ENCODE data around the gene DOCK10. TPM values are rescaled to one million over a fixed set of nuclear protein-coding genes. Genes with fewer than 3 reads are reported as not detected.

The DOCK10 gene
- total and polyA plus RNA-seq, 2 donors = 16.2 to 66.9 TPM

GRCh38 chr2:225074366-225074765, 32.1 kb upstream of the DOCK10 start:
- Histone ChIP-seq H3K27ac (ENCODE audit: low read depth in 1 of 2, low read length in 1 of 2) (no peak overlapping the region), H3K9me3 (ENCODE audit: control insufficient read depth in 2 of 2, insufficient read depth in 1 of 2, low read length in 1 of 2) (no peaks in the 10 kb centered on the region), H3K4me3 (ENCODE audit: low read length in 2 of 2) (no peak overlapping the region), H3K27me3 (ENCODE audit: control insufficient read depth in 2 of 2, insufficient read depth in 1 of 2, low read length in 1 of 2) (no peaks in the 10 kb centered on the region), H3K4me1 (ENCODE audit: control insufficient read depth in 2 of 2, insufficient read depth in 2 of 2, low read length in 2 of 2) (peaks cover 0 to 2% of the 10 kb centered on the region in 2 donors), H3K36me3 (ENCODE audit: control insufficient read depth in 2 of 2, insufficient read depth in 2 of 2, low read length in 1 of 2) (no peaks in the 10 kb centered on the region)
- DNase-seq (ENCODE audit: low read depth in 6 of 9, low spot score in 9 of 9) = no peak
- 96% methylated on average over 5 of the region's 5 CpGs for WGBS

GRCh38 chr2:225073198-225073597, 30.9 kb upstream of the DOCK10 start:
- DNase-seq (ENCODE audit: low read depth in 6 of 9, low spot score in 9 of 9) = no peak
- peaks cover 0 to 2% of the 10 kb centered on the region in 2 donors for H3K4me1 ChIP-seq (ENCODE audit: control insufficient read depth in 2 of 2, insufficient read depth in 2 of 2, low read length in 2 of 2)
- H3K9me3 ChIP-seq (ENCODE audit: control insufficient read depth in 2 of 2, insufficient read depth in 1 of 2, low read length in 1 of 2) = no peaks in the 10 kb centered on the region
- no peaks in the 10 kb centered on the region for H3K36me3 ChIP-seq (ENCODE audit: control insufficient read depth in 2 of 2, insufficient read depth in 2 of 2, low read length in 1 of 2)
- no peak overlapping the region for H3K27ac ChIP-seq (ENCODE audit: low read depth in 1 of 2, low read length in 1 of 2)
- 94% methylated on average over 5 of the region's 5 CpGs for WGBS
- no peak overlapping the region for H3K4me3 ChIP-seq (ENCODE audit: low read length in 2 of 2)
- no peaks in the 10 kb centered on the region for H3K27me3 ChIP-seq (ENCODE audit: control insufficient read depth in 2 of 2, insufficient read depth in 1 of 2, low read length in 1 of 2)

GRCh38 chr2:225072444-225072843, 30.2 kb upstream of the DOCK10 start:
- Histone ChIP-seq H3K36me3 (ENCODE audit: control insufficient read depth in 2 of 2, insufficient read depth in 2 of 2, low read length in 1 of 2) (no peaks in the 10 kb centered on the region), H3K27ac (ENCODE audit: low read depth in 1 of 2, low read length in 1 of 2) (no peak overlapping the region), H3K4me3 (ENCODE audit: low read length in 2 of 2) (no peak overlapping the region), H3K4me1 (ENCODE audit: control insufficient read depth in 2 of 2, insufficient read depth in 2 of 2, low read length in 2 of 2) (peaks cover 0 to 2% of the 10 kb centered on the region in 2 donors), H3K9me3 (ENCODE audit: control insufficient read depth in 2 of 2, insufficient read depth in 1 of 2, low read length in 1 of 2) (no peaks in the 10 kb centered on the region), H3K27me3 (ENCODE audit: control insufficient read depth in 2 of 2, insufficient read depth in 1 of 2, low read length in 1 of 2) (no peaks in the 10 kb centered on the region)
- WGBS = 95% methylated on average over 2 of the region's 2 CpGs
- no peak for DNase-seq (ENCODE audit: low read depth in 6 of 9, low spot score in 9 of 9)

- Histone ChIP-seq H3K27me3 (ENCODE audit: control insufficient read depth in 2 of 2, insufficient read depth in 1 of 2, low read length in 1 of 2) (no peaks in the 10 kb centered on the region), H3K27ac (ENCODE audit: low read depth in 1 of 2, low read length in 1 of 2) (no peak overlapping the region), H3K9me3 (ENCODE audit: control insufficient read depth in 2 of 2, insufficient read depth in 1 of 2, low read length in 1 of 2) (no peaks in the 10 kb centered on the region), H3K4me3 (ENCODE audit: low read length in 2 of 2) (no peak overlapping the region), H3K36me3 (ENCODE audit: control insufficient read depth in 2 of 2, insufficient read depth in 2 of 2, low read length in 1 of 2) (no peaks in the 10 kb centered on the region), H3K4me1 (ENCODE audit: control insufficient read depth in 2 of 2, insufficient read depth in 2 of 2, low read length in 2 of 2) (peaks cover 0 to 2% of the 10 kb centered on the region in 2 donors)
- no peak for DNase-seq (ENCODE audit: low read depth in 6 of 9, low spot score in 9 of 9)
- WGBS = 96% methylated on average over 2 of the region's 2 CpGs
Observed at GRCh38 chr2:225070811-225071210, 28.5 kb upstream of the DOCK10 start.

- WGBS = 78% methylated on average over 1 of the region's 1 CpG
- H3K9me3 ChIP-seq (ENCODE audit: control insufficient read depth in 2 of 2, insufficient read depth in 1 of 2, low read length in 1 of 2) = no peaks in the 10 kb centered on the region
- no peak overlapping the region for H3K27ac ChIP-seq (ENCODE audit: low read depth in 1 of 2, low read length in 1 of 2)
- H3K4me3 ChIP-seq (ENCODE audit: low read length in 2 of 2) = no peak overlapping the region
- DNase-seq (ENCODE audit: low read depth in 6 of 9, low spot score in 9 of 9) = no peak
- peaks cover 0 to 2% of the 10 kb centered on the region in 2 donors for H3K4me1 ChIP-seq (ENCODE audit: control insufficient read depth in 2 of 2, insufficient read depth in 2 of 2, low read length in 2 of 2)
- no peaks in the 10 kb centered on the region for H3K36me3 ChIP-seq (ENCODE audit: control insufficient read depth in 2 of 2, insufficient read depth in 2 of 2, low read length in 1 of 2)
- H3K27me3 ChIP-seq (ENCODE audit: control insufficient read depth in 2 of 2, insufficient read depth in 1 of 2, low read length in 1 of 2) = no peaks in the 10 kb centered on the region
Observed at GRCh38 chr2:225069966-225070365, 27.7 kb upstream of the DOCK10 start.

GRCh38 chr2:225069477-225069876, 27.2 kb upstream of the DOCK10 start:
- Histone ChIP-seq H3K36me3 (ENCODE audit: control insufficient read depth in 2 of 2, insufficient read depth in 2 of 2, low read length in 1 of 2) (no peaks in the 10 kb centered on the region), H3K4me3 (ENCODE audit: low read length in 2 of 2) (no peak overlapping the region), H3K9me3 (ENCODE audit: control insufficient read depth in 2 of 2, insufficient read depth in 1 of 2, low read length in 1 of 2) (no peaks in the 10 kb centered on the region), H3K4me1 (ENCODE audit: control insufficient read depth in 2 of 2, insufficient read depth in 2 of 2, low read length in 2 of 2) (peaks cover 0 to 2% of the 10 kb centered on the region in 2 donors), H3K27me3 (ENCODE audit: control insufficient read depth in 2 of 2, insufficient read depth in 1 of 2, low read length in 1 of 2) (no peaks in the 10 kb centered on the region), H3K27ac (ENCODE audit: low read depth in 1 of 2, low read length in 1 of 2) (no peak overlapping the region)
- no peak for DNase-seq (ENCODE audit: low read depth in 6 of 9, low spot score in 9 of 9)
- WGBS = 78% methylated on average over 1 of the region's 1 CpG

- no peaks in the 10 kb centered on the region for H3K9me3 ChIP-seq (ENCODE audit: control insufficient read depth in 2 of 2, insufficient read depth in 1 of 2, low read length in 1 of 2)
- peaks cover 0 to 2% of the 10 kb centered on the region in 2 donors for H3K4me1 ChIP-seq (ENCODE audit: control insufficient read depth in 2 of 2, insufficient read depth in 2 of 2, low read length in 2 of 2)
- no peak overlapping the region for H3K4me3 ChIP-seq (ENCODE audit: low read length in 2 of 2)
- no peak for DNase-seq (ENCODE audit: low read depth in 6 of 9, low spot score in 9 of 9)
- no peaks in the 10 kb centered on the region for H3K27me3 ChIP-seq (ENCODE audit: control insufficient read depth in 2 of 2, insufficient read depth in 1 of 2, low read length in 1 of 2)
- 96% methylated on average over 3 of the region's 3 CpGs for WGBS
- no peak overlapping the region for H3K27ac ChIP-seq (ENCODE audit: low read depth in 1 of 2, low read length in 1 of 2)
- H3K36me3 ChIP-seq (ENCODE audit: control insufficient read depth in 2 of 2, insufficient read depth in 2 of 2, low read length in 1 of 2) = no peaks in the 10 kb centered on the region
Observed at GRCh38 chr2:225065882-225066281, 23.6 kb upstream of the DOCK10 start.

GRCh38 chr2:225064928-225065327, 22.7 kb upstream of the DOCK10 start:
- Histone ChIP-seq H3K27ac (ENCODE audit: low read depth in 1 of 2, low read length in 1 of 2) (no peak overlapping the region), H3K4me3 (ENCODE audit: low read length in 2 of 2) (no peak overlapping the region), H3K27me3 (ENCODE audit: control insufficient read depth in 2 of 2, insufficient read depth in 1 of 2, low read length in 1 of 2) (no peaks in the 10 kb centered on the region), H3K4me1 (ENCODE audit: control insufficient read depth in 2 of 2, insufficient read depth in 2 of 2, low read length in 2 of 2) (peaks cover 0 to 2% of the 10 kb centered on the region in 2 donors), H3K36me3 (ENCODE audit: control insufficient read depth in 2 of 2, insufficient read depth in 2 of 2, low read length in 1 of 2) (no peaks in the 10 kb centered on the region), H3K9me3 (ENCODE audit: control insufficient read depth in 2 of 2, insufficient read depth in 1 of 2, low read length in 1 of 2) (no peaks in the 10 kb centered on the region)
- no peak for DNase-seq (ENCODE audit: low read depth in 6 of 9, low spot score in 9 of 9)

- Histone ChIP-seq H3K27ac (ENCODE audit: low read depth in 1 of 2, low read length in 1 of 2) (no peak overlapping the region), H3K4me1 (ENCODE audit: control insufficient read depth in 2 of 2, insufficient read depth in 2 of 2, low read length in 2 of 2) (no peaks in the 10 kb centered on the region), H3K4me3 (ENCODE audit: low read length in 2 of 2) (no peak overlapping the region), H3K27me3 (ENCODE audit: control insufficient read depth in 2 of 2, insufficient read depth in 1 of 2, low read length in 1 of 2) (no peaks in the 10 kb centered on the region), H3K36me3 (ENCODE audit: control insufficient read depth in 2 of 2, insufficient read depth in 2 of 2, low read length in 1 of 2) (no peaks in the 10 kb centered on the region), H3K9me3 (ENCODE audit: control insufficient read depth in 2 of 2, insufficient read depth in 1 of 2, low read length in 1 of 2) (no peaks in the 10 kb centered on the region)
- DNase-seq (ENCODE audit: low read depth in 6 of 9, low spot score in 9 of 9) = no peak
- 6% methylated on average over 2 of the region's 2 CpGs for WGBS
Observed at GRCh38 chr2:225064362-225064761, 22.1 kb upstream of the DOCK10 start.

Measured in thymus (tissue), 11 donors.